Dendritic cell treated with granulocyte-macrophage colony-stimulating factor and Interleukin-4, amounts not matched to agents 40 ng/mL and 50 ng/mL, for 4 days (primary cell): ENCODE measurements around the gene STK39.
"Not testable (repeated sequence)": the region's sequence is repeated elsewhere in the genome, so short reads cannot be mapped to it uniquely, and the experiment has no call there.

Experiments used
- H3K27ac Mint-ChIP-seq: one replicate; pipeline ENCODE4 v1.8.0; 2022; ENCODE audit warnings: mild to moderate bottlenecking, mixed read lengths
- H3K27me3 Mint-ChIP-seq: one replicate; pipeline ENCODE4 v1.8.0; 2022; ENCODE audit warnings: mild to moderate bottlenecking, mixed read lengths
- H3K36me3 Mint-ChIP-seq: one replicate; pipeline ENCODE4 v1.8.0; 2022; ENCODE audit warnings: low read depth, mixed read lengths
- H3K4me1 Mint-ChIP-seq: one replicate; pipeline ENCODE4 v1.8.0; 2022; ENCODE audit warnings: low read depth, mixed read lengths
- H3K4me3 Mint-ChIP-seq: one replicate; pipeline ENCODE4 v1.8.0; 2022; ENCODE audit warnings: mild to moderate bottlenecking, moderate library complexity, mixed read lengths
- H3K9me3 Mint-ChIP-seq: one replicate; pipeline ENCODE4 v1.8.0; 2022; ENCODE audit warnings: mixed read lengths
- intact Hi-C: fragments of 100-400 bp; cut with micrococcal nuclease; formaldehyde crosslinking; loops from one replicate; pipeline ENCODE4 v1.15.0; 2022

STK39 gene

GRCh38 chr2:168247341-168248261, at the start of gene STK39:
TSS of gene STK39 (minus strand) at chr2:168247595. CDS start at chr2:168247435, 160 bp downstream.
- Mint-ChIP-seq H3K27me3 (peaks cover 8% of the 10 kb centered on the region), H3K4me1 (peaks cover 20% of the 10 kb centered on the region), H3K27ac (no peak within 1 kb of the TSS), H3K36me3 (no peaks in the 10 kb centered on the region), H3K4me3 (peak within 1 kb of the TSS; percentile 78), H3K9me3 (no peaks in the 10 kb centered on the region)
- intact Hi-C loops = loop anchor here (1.0 to 10.0 kb wide), 4 partner anchors 80 to 667 kb away; partner anchors contain the start of gene CERS6

- Mint-ChIP-seq H3K9me3 (peaks cover 4% of the 10 kb centered on the region), H3K4me1 (no peaks in the 10 kb centered on the region)
- intact Hi-C loops = no loop called here
Measured at GRCh38 chr2:168295051-168295450, 47.7 kb upstream of the STK39 start.

GRCh38 chr2:168294409-168294808, 47.0 kb upstream of the STK39 start:
- Mint-ChIP-seq H3K27me3 (no peaks in the 10 kb centered on the region), H3K4me3 (no peak overlapping the region), H3K9me3 (no peaks in the 10 kb centered on the region), H3K36me3 (no peaks in the 10 kb centered on the region), H3K4me1 (no peaks in the 10 kb centered on the region), H3K27ac (no peak overlapping the region)
- intact Hi-C loops = no loop called here

More at GRCh38 chr2:168295051-168295450, 47.7 kb upstream of the STK39 start:
- Mint-ChIP-seq H3K27me3 (no peaks in the 10 kb centered on the region), H3K36me3 (no peaks in the 10 kb centered on the region), H3K4me3 (no peak overlapping the region), H3K27ac (no peak overlapping the region)

GRCh38 chr2:168293766-168294165, 46.4 kb upstream of the STK39 start:
- no peak overlapping the region for H3K4me3 Mint-ChIP-seq
- H3K36me3 Mint-ChIP-seq = no peaks in the 10 kb centered on the region
- intact Hi-C loops = no loop called here
- no peaks in the 10 kb centered on the region for H3K27me3 Mint-ChIP-seq
- H3K27ac Mint-ChIP-seq = no peak overlapping the region
- H3K9me3 Mint-ChIP-seq = no peaks in the 10 kb centered on the region
- H3K4me1 Mint-ChIP-seq = no peaks in the 10 kb centered on the region

GRCh38 chr2:168290391-168290790, 43.0 kb upstream of the STK39 start:
- Mint-ChIP-seq H3K4me1 (no peaks in the 10 kb centered on the region), H3K27ac (no peak overlapping the region), H3K36me3 (no peaks in the 10 kb centered on the region), H3K4me3 (no peak overlapping the region), H3K9me3 (no peaks in the 10 kb centered on the region), H3K27me3 (no peaks in the 10 kb centered on the region)
- intact Hi-C loops = no loop called here

- H3K4me3 Mint-ChIP-seq = no peak overlapping the region
- no peaks in the 10 kb centered on the region for H3K27me3 Mint-ChIP-seq
- intact Hi-C loops = no loop called here
- no peaks in the 10 kb centered on the region for H3K4me1 Mint-ChIP-seq
- no peaks in the 10 kb centered on the region for H3K36me3 Mint-ChIP-seq
- H3K27ac Mint-ChIP-seq = no peak overlapping the region
- H3K9me3 Mint-ChIP-seq = no peaks in the 10 kb centered on the region
Measured at GRCh38 chr2:168289880-168290279, 42.5 kb upstream of the STK39 start.

GRCh38 chr2:168286535-168286934, 39.1 kb upstream of the STK39 start:
- no peak overlapping the region for H3K27ac Mint-ChIP-seq
- no peaks in the 10 kb centered on the region for H3K36me3 Mint-ChIP-seq
- no peaks in the 10 kb centered on the region for H3K4me1 Mint-ChIP-seq
- H3K4me3 Mint-ChIP-seq = no peak overlapping the region
- no peaks in the 10 kb centered on the region for H3K27me3 Mint-ChIP-seq
- no peaks in the 10 kb centered on the region for H3K9me3 Mint-ChIP-seq
- intact Hi-C loops = no loop called here

- Mint-ChIP-seq H3K27me3 (peaks cover 4% of the 10 kb centered on the region), H3K36me3 (no peaks in the 10 kb centered on the region), H3K4me1 (no peaks in the 10 kb centered on the region), H3K27ac (no peak overlapping the region), H3K4me3 (no peak overlapping the region), H3K9me3 (no peaks in the 10 kb centered on the region)
- intact Hi-C loops = no loop called here
Measured at GRCh38 chr2:168278424-168278888, 31.1 kb upstream of the STK39 start.

- Mint-ChIP-seq H3K27me3 (peaks cover 4% of the 10 kb centered on the region), H3K27ac (no peak overlapping the region), H3K36me3 (no peaks in the 10 kb centered on the region), H3K4me1 (no peaks in the 10 kb centered on the region), H3K4me3 (no peak overlapping the region), H3K9me3 (no peaks in the 10 kb centered on the region)
- intact Hi-C loops = no loop called here
Measured at GRCh38 chr2:168277276-168277675, 29.9 kb upstream of the STK39 start.

GRCh38 chr2:168272225-168272624, 24.8 kb upstream of the STK39 start:
- Mint-ChIP-seq H3K27me3 (no peaks in the 10 kb centered on the region), H3K4me3 (no peak overlapping the region), H3K9me3 (no peaks in the 10 kb centered on the region)

GRCh38 chr2:168262926-168263325, 15.5 kb upstream of the STK39 start:
- peaks cover 20% of the 10 kb centered on the region for H3K9me3 Mint-ChIP-seq
- intact Hi-C loops, H3K4me1 Mint-ChIP-seq, H3K36me3 Mint-ChIP-seq, H3K4me3 Mint-ChIP-seq, H3K27me3 Mint-ChIP-seq, H3K27ac Mint-ChIP-seq: not testable (repeated sequence)

More at GRCh38 chr2:168272225-168272624, 24.8 kb upstream of the STK39 start:
- Mint-ChIP-seq H3K27ac (no peak overlapping the region), H3K36me3 (no peaks in the 10 kb centered on the region), H3K4me1 (no peaks in the 10 kb centered on the region)
- intact Hi-C loops = no loop called here

GRCh38 chr2:168256448-168256847, 9.1 kb upstream of the STK39 start:
- Mint-ChIP-seq H3K4me1 (no peaks in the 10 kb centered on the region), H3K4me3 (no peak overlapping the region), H3K27ac (no peak overlapping the region), H3K36me3 (no peaks in the 10 kb centered on the region), H3K27me3 (no peaks in the 10 kb centered on the region), H3K9me3 (peaks cover 20% of the 10 kb centered on the region)
- intact Hi-C loops = no loop called here

GRCh38 chr2:168255866-168256265, 8.5 kb upstream of the STK39 start:
- Mint-ChIP-seq H3K4me3 (no peak overlapping the region), H3K27me3 (no peaks in the 10 kb centered on the region), H3K27ac (no peak overlapping the region), H3K9me3 (peaks cover 20% of the 10 kb centered on the region), H3K4me1 (no peaks in the 10 kb centered on the region), H3K36me3 (no peaks in the 10 kb centered on the region)
- intact Hi-C loops = no loop called here

GRCh38 chr2:168255103-168255502, 7.7 kb upstream of the STK39 start:
- no peak overlapping the region for H3K4me3 Mint-ChIP-seq
- H3K4me1 Mint-ChIP-seq = no peaks in the 10 kb centered on the region
- intact Hi-C loops = no loop called here
- no peak overlapping the region for H3K27ac Mint-ChIP-seq
- H3K9me3 Mint-ChIP-seq = peaks cover 20% of the 10 kb centered on the region
- no peaks in the 10 kb centered on the region for H3K27me3 Mint-ChIP-seq
- H3K36me3 Mint-ChIP-seq = no peaks in the 10 kb centered on the region
